Neural progenitor cell (in vitro differentiated cells): Measurements from ENCODE around the gene GFOD2.

Experiments used
- EZH2 ChIP-seq: fragments of 200-600 bp; sonication (generic); IDR thresholded peaks from 2 replicates; pipeline ENCODE4 v1.6.1; 2017; ENCODE audit warnings: antibody characterized with exemption, mild to moderate bottlenecking, moderate library complexity
- EZH2phosphoT487 ChIP-seq: fragments of 200-600 bp; sonication (generic); IDR thresholded peaks from 2 replicates; pipeline ENCODE4 v1.6.1; 2017; ENCODE audit warnings: antibody characterized with exemption
- TF ChIP-seq, protein P1 (sequence below): fragments of 200-600 bp; sonication (generic); IDR thresholded peaks from 2 replicates; pipeline ENCODE4 v1.5.1; 2017; ENCODE audit warnings: antibody characterized with exemption, mild to moderate bottlenecking

DNA sequence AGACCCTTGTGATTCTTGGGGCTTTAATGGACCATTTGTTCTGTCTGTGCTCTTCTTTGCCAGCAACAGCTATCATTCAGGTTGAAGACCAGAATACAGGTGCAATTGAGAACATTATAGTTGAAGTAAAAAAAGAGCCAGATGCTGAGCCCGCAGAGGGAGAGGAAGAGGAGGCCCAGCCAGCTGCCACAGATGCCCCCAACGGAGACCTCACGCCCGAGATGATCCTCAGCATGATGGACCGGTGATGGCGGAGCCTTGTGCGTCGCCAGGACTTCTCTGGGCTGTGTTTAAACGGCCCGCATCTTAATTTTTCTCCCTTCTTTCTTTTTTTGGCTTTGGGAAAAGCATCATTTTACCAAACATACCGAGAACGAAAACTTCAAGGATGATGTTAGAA is 81.5 kb downstream of the GFOD2 start:
- TF ChIP-seq, protein P1, sequence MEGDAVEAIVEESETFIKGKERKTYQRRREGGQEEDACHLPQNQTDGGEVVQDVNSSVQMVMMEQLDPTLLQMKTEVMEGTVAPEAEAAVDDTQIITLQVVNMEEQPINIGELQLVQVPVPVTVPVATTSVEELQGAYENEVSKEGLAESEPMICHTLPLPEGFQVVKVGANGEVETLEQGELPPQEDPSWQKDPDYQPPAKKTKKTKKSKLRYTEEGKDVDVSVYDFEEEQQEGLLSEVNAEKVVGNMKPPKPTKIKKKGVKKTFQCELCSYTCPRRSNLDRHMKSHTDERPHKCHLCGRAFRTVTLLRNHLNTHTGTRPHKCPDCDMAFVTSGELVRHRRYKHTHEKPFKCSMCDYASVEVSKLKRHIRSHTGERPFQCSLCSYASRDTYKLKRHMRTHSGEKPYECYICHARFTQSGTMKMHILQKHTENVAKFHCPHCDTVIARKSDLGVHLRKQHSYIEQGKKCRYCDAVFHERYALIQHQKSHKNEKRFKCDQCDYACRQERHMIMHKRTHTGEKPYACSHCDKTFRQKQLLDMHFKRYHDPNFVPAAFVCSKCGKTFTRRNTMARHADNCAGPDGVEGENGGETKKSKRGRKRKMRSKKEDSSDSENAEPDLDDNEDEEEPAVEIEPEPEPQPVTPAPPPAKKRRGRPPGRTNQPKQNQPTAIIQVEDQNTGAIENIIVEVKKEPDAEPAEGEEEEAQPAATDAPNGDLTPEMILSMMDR, result no peak
- TF ChIP-seq EZH2 (no peak), EZH2phosphoT487 (no peak)
